Right lung (tissue), 5 donors: ENCODE results near the gene PLPPR3. TPM values are rescaled to one million over a fixed set of nuclear protein-coding genes. Genes with fewer than 3 reads are reported as not detected.

Experiments
- DNase-seq, 2 donors: peaks; one replicate each; pipeline ENCODE4 v3.0.0-alpha.2; 2013
- polyA plus RNA-seq, 5 donors: library from polyadenylated mRNA; unstranded; fragments of 120-200 nt; gene quantifications; one replicate each; pipeline versions ENCODE4 v1.2.1 to v1.2.3, GENCODE V29; 2013; ENCODE audit warnings: inconsistent platforms in 1 of 5, low replicate concordance in 1 of 5; ENCODE audit not compliant: insufficient read length in 5 of 5, insufficient read depth in 1 of 5

PLPPR3 gene
- polyA plus RNA-seq, 5 donors = 3.0 to 13.7 (median 7.1) TPM

- DNase-seq = no peak
Observed at GRCh38 chr19:810077-810855, 11.5 kb downstream of the PLPPR3 start.

- no peak for DNase-seq
Observed at GRCh38 chr19:808423-808775, 13.4 kb downstream of the PLPPR3 start.

- no peak for DNase-seq
Observed at GRCh38 chr19:807627-808422, 13.9 kb downstream of the PLPPR3 start.

- DNase-seq = no peak
Observed at GRCh38 chr19:806815-807421, 14.8 kb downstream of the PLPPR3 start.

- DNase-seq = no peak
Observed at GRCh38 chr19:805600-806550, 15.9 kb downstream of the PLPPR3 start.

GRCh38 chr19:805166-805551, 16.6 kb downstream of the PLPPR3 start:
- no peak for DNase-seq

- DNase-seq = no peak
Observed at GRCh38 chr19:804419-805165, 17.2 kb downstream of the PLPPR3 start.

GRCh38 chr19:803686-804418, 17.9 kb downstream of the PLPPR3 start:
- DNase-seq = no peak

- DNase-seq = no peak
Observed at GRCh38 chr19:803099-803561, 18.6 kb downstream of the PLPPR3 start.

GRCh38 chr19:802498-803098, 19.2 kb downstream of the PLPPR3 start:
- DNase-seq = no peak

GRCh38 chr19:801861-802497, 19.8 kb downstream of the PLPPR3 start:
- no peak for DNase-seq

- DNase-seq = no peak
Observed at GRCh38 chr19:801030-801860, 20.5 kb downstream of the PLPPR3 start.

- no peak for DNase-seq
Observed at GRCh38 chr19:800360-801029, 21.3 kb downstream of the PLPPR3 start.

GRCh38 chr19:799076-799881, 22.5 kb downstream of the PLPPR3 start:
- no peak for DNase-seq

- no peak for DNase-seq
Observed at GRCh38 chr19:798415-799075, 23.2 kb downstream of the PLPPR3 start.
